ENCODE results near the gene SYCE1. TPM values are rescaled to one million over a fixed set of nuclear protein-coding genes. Genes with fewer than 3 reads are reported as not detected.
"Not testable (repeated sequence)": the region's sequence is repeated elsewhere in the genome, so short reads cannot be mapped to it uniquely, and the experiment has no call there.

The SYCE1 gene
- total RNA-seq, 1 experiment from 2014 or later: not detected

- no peak for DNase-seq (ENCODE audit: low read depth, low spot score)
These were observed 38.3 kb downstream of the SYCE1 start, which contains the start of gene CYP2E1 for GRCh38 chr10:133526957-133527588. Gene CYP2E1, plus strand, starts transcription at chr10:133527363. Its CDS starts 33 bp downstream, at chr10:133527396.

DNA sequence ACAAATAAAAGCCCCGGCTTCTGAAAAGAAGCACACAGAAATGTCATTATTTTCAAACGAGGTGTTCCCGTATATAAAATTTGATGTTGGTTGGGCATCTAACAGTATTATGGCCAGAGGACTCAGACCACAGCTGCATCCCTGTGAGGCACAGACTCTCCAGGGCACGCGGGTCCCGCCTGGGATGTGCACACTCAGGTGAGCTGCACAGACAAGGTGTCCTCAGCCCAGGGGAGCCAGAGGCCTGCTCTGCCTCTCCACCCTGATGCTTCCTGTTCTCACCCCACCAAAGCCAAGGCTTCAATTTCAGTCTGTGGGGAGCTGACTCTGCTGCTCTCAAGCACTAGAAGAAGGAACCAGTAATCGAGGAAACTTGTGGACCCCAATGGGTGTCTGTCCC lies 39.9 kb downstream of the SYCE1 start:
- in situ Hi-C loops (cut with HindIII; ENCODE audit: low pct_unique_long_range_greater_than_20kb, low sequenced_read_pairs): no loop called here
- no peak for DNase-seq (ENCODE audit: low read depth, low spot score)

More at GRCh38 chr10:133526957-133527588, 38.3 kb downstream of the SYCE1 start, which contains the start of gene CYP2E1:
- in situ Hi-C loops (cut with HindIII; ENCODE audit: low pct_unique_long_range_greater_than_20kb, low sequenced_read_pairs): no loop called here

GRCh38 chr10:133523631-133524203 lies 41.7 kb downstream of the SYCE1 start:
- DNase-seq (ENCODE audit: low read depth, low spot score): no peak
- in situ Hi-C loops (cut with HindIII; ENCODE audit: low pct_unique_long_range_greater_than_20kb, low sequenced_read_pairs): no loop called here

DNA sequence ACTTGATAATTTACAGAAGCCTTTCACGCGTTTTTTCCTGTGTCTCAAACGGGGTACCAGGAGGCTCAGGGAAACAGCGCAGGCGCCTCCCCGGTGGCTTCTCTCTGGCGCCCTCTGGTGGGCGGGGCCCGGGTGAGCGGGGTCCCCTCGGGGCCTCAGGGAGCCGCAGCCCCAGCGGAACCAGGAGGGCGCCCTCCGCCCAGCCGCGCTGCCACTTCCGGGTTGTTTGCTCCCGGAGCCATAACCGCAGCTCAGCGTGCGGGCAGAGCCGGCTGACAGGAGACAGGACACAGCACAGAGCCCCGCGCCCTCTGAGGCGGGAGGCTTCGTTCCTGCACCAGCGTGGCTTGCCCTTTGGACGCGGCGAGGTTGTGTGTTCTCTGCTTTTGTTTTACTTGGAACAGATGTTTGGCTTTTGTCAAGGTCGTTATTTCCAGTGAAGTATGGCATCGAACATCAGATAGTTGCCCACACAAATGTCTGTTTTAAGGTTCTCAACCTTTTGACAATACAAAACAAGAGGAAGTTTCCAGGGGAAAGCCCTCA lies 45.1 kb downstream of the SYCE1 start:
- DNase-seq (ENCODE audit: low read depth, low spot score): peak; percentile 71
- in situ Hi-C loops (cut with HindIII; ENCODE audit: low pct_unique_long_range_greater_than_20kb, low sequenced_read_pairs): no loop called here

DNA sequence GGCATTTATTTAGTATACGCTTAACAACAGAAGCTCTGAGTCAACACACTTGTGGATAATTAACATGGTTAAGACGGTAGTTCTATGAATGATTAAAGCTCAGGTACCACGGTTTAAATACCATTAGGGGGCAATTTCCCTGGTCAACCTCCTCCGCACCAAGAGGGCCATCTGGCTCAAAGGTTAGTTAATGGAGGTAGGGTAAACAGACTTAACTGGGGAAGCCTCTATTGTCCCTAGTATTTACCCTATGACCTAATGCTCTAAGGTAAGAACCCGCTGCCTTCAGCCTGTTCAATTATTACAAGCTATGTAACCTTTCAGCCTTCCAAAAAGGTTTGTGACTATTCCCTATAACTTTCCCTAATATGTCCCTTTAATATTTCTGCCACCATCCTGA lies 46.9 kb downstream of the SYCE1 start:
- DNase-seq (ENCODE audit: low read depth, low spot score); in situ Hi-C loops (cut with HindIII; ENCODE audit: low pct_unique_long_range_greater_than_20kb, low sequenced_read_pairs): not testable (repeated sequence)

DNA sequence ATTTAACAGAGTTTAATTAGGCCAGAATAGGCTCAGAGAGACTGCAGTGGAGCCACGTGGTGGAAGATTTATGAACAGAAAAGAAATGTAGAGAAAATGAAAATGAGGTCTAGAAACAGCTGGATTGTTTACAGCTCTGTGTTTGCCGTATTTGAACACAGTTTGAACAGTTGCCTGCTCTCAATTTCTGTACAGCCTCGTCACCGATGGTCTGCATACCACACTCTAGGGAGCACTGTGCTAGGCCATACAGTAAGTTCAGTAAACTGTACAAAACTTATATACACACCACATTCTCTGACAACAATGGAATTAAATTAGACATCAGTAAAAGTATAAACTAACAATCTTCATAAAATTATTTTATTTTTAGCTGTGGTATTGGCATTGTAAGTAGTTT lies 49.3 kb downstream of the SYCE1 start:
- in situ Hi-C loops (cut with HindIII; ENCODE audit: low pct_unique_long_range_greater_than_20kb, low sequenced_read_pairs): no loop called here

DNA sequence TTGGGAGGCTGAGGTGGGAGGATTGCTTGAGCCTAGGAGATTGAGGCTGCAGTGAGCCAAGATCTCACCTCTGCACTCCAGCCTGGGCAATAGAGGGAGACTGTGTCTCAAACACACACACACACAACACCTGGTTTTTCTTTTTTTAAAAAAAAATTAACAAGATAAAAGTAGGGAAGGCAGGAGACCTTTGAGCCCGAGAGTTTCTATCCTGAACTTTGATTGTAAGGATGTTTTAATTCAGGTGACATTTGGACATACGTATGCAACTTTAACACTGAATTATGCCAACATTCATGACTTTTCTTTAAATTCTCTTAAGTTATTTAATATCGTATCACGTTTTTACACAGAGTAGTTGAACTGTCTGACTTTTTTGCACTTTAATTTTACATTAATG lies 49.9 kb downstream of the SYCE1 start:
- DNase-seq (ENCODE audit: low read depth, low spot score): no peak
- in situ Hi-C loops (cut with HindIII; ENCODE audit: low pct_unique_long_range_greater_than_20kb, low sequenced_read_pairs): no loop called here

More for the DNA sequence above, 49.3 kb downstream of the SYCE1 start:
- no peak for DNase-seq (ENCODE audit: low read depth, low spot score)

DNA sequence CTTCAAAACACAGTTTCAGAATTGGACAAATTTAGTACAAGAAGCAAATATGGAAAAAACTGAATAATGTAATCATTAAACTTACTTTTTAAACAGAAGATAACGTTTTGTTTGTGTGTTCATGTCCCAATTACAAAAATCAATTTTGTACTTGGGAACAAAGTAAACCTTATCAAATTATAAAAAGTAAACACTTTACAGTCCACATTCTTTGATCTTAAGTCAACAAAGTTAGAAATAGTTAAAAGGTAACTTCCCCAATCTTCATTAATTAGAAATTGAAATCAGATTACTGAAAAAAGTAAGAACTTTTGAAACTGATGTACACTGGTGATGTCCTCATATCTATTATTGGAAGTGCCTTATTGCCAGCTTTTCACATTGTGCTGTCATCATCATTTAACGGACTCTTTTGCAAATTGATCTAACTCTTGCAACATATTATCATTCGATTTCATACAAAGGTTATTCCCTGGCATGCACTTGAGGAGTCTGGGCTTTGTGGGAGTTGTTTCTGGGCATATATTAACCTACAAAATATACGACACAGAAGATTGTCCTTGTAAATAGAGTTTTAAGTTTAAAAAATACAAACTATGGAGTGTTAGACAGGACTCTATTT lies 53.4 kb downstream of the SYCE1 start:
- in situ Hi-C loops (cut with HindIII; ENCODE audit: low pct_unique_long_range_greater_than_20kb, low sequenced_read_pairs): no loop called here
- DNase-seq (ENCODE audit: low read depth, low spot score): no peak

- in situ Hi-C loops (cut with HindIII; ENCODE audit: low pct_unique_long_range_greater_than_20kb, low sequenced_read_pairs): no loop called here
- DNase-seq (ENCODE audit: low read depth, low spot score): no peak
These were observed 54.0 kb downstream of the SYCE1 start for GRCh38 chr10:133511408-133511807.

DNA sequence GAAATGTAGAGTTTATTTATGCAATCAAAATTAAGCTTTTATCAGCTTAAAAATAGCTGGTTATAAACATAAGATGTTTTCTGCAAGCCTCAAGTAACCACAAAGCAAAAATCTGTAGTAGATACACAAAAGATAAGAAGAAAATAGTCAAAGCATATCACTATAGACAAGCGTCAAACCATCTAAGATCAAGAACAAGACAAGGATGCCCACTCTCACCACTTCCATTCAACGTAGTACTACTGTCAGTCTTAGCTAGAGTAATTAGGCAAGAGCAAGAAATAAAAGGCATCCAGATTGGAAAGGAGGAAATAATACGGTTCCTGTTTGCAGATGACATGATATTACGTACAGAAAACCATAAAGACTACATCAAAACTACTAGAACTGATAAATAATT lies 55.7 kb downstream of the SYCE1 start:
- DNase-seq (ENCODE audit: low read depth, low spot score): no peak
- in situ Hi-C loops (cut with HindIII; ENCODE audit: low pct_unique_long_range_greater_than_20kb, low sequenced_read_pairs): no loop called here

Other genes with a start within 250 kb of the SYCE1 start
- gene CALY, start 228.7 kb downstream of the SYCE1 start, total RNA-seq (2014; rRNA removed; shearing (Covaris generic)): not detected in 2 replicates
- not detected in 2 replicates for gene PRAP1, start 218.2 kb downstream of the SYCE1 start, total RNA-seq (2014; rRNA removed; shearing (Covaris generic))
- gene FUOM, start 207.6 kb downstream of the SYCE1 start, total RNA-seq (2014; rRNA removed; shearing (Covaris generic)): 22.1 and 30.2 TPM in 2 replicates
- gene ECHS1, start 192.2 kb downstream of the SYCE1 start, total RNA-seq (2014; rRNA removed; shearing (Covaris generic)): 80.6 and 90.4 TPM in 2 replicates
- gene PAOX, start 186.3 kb downstream of the SYCE1 start, total RNA-seq (2014; rRNA removed; shearing (Covaris generic)): 0.83 and 1.0 TPM in 2 replicates
- gene MTG1, start 171.4 kb downstream of the SYCE1 start, total RNA-seq (2014; rRNA removed; shearing (Covaris generic)): 34.9 and 38.5 TPM in 2 replicates
- gene SPRN, start 141.0 kb downstream of the SYCE1 start, total RNA-seq (2014; rRNA removed; shearing (Covaris generic)): not detected in 2 replicates
- 0.29 and 0.37 TPM in 2 replicates for gene SCART1, start 111.6 kb downstream of the SYCE1 start, total RNA-seq (2014; rRNA removed; shearing (Covaris generic))
- not detected in 2 replicates for gene CYP2E1, start 38.2 kb downstream of the SYCE1 start, total RNA-seq (2014; rRNA removed; shearing (Covaris generic))
- gene FRG2B, start 61.2 kb upstream of the SYCE1 start, total RNA-seq (2014; rRNA removed; shearing (Covaris generic)): 0.53 TPM in 1 of 2 replicates, not detected in the other